HAP-1 (cell line): ENCODE results near the gene CFAP300.
A peak's percentile ranks its signal among the peaks of the same experiment; 100 is the strongest.

Experiments used
- DNase-seq, 2 experiments: peaks; one replicate each; pipeline ENCODE4 v3.0.0-alpha.2; 2016 to 2020; ENCODE audit warnings: low spot score in 2 of 2
- H3K27me3 ChIP-seq: fragments of 250-450 bp; sonication (Bioruptor Pico); 2 replicates; pipeline ENCODE4 v1.5.1; 2020; ENCODE audit warnings: low read depth, mild to moderate bottlenecking, moderate library complexity
- H3K36me3 ChIP-seq: fragments of 250-450 bp; sonication (Bioruptor Pico); replicated peaks from 2 replicates; pipeline ENCODE4 v1.5.1; 2020; ENCODE audit warnings: mild to moderate bottlenecking
- H3K4me1 ChIP-seq: fragments of 250-450 bp; sonication (Bioruptor Pico); 2 replicates; pipeline ENCODE4 v1.5.1; 2020; ENCODE audit warnings: mild to moderate bottlenecking
- H3K4me3 ChIP-seq: fragments of 250-450 bp; sonication (Bioruptor Pico); 2 replicates; pipeline ENCODE4 v1.5.1; 2020; ENCODE audit warnings: mild to moderate bottlenecking, moderate library complexity
- H3K9me3 ChIP-seq: fragments of 250-450 bp; sonication (Bioruptor Pico); 2 replicates; pipeline ENCODE4 v1.5.1; 2020; ENCODE audit warnings: mild to moderate bottlenecking, moderate library complexity
- in situ Hi-C: fragments of 300-500 bp; cut with MboI; formaldehyde crosslinking; loops from 3 replicates; pipeline ENCODE4 v1.14.3; 2020; ENCODE audit warnings: low sequenced_read_pairs, inconsistent platforms, mixed read lengths

The CFAP300 gene

GRCh38 chr11:102047305-102047924 is at the start of gene CFAP300:
CFAP300 (plus strand) TSS chr11:102047437; CDS start chr11:102047471, 34 bp downstream.
- no peaks in the 10 kb centered on the region for H3K9me3 ChIP-seq
- H3K36me3 ChIP-seq: no peaks in the 10 kb centered on the region
- in situ Hi-C loops: no loop called here
- H3K27me3 ChIP-seq: no peaks in the 10 kb centered on the region
- DNase-seq: peak; percentile 27 to 87
- no peaks in the 10 kb centered on the region for H3K4me1 ChIP-seq
- peak within 1 kb of the TSS; percentile 14 for H3K4me3 ChIP-seq

- in situ Hi-C loops: loop anchor here (10.0 to 25.0 kb wide), 2 partner anchors 137 to 564 kb away; no protein-coding TSS in a partner anchor
- DNase-seq: no peak
- Histone ChIP-seq H3K9me3 (no peaks in the 10 kb centered on the region), H3K27me3 (no peaks in the 10 kb centered on the region), H3K4me3 (no peak overlapping the region), H3K36me3 (no peaks in the 10 kb centered on the region), H3K4me1 (peaks cover 10% of the 10 kb centered on the region; the same call in 1 of the 2 replicates)
Observed at GRCh38 chr11:102001657-102002338, 45.4 kb upstream of the CFAP300 start.

- Histone ChIP-seq H3K36me3 (no peaks in the 10 kb centered on the region), H3K4me3 (no peak overlapping the region), H3K4me1 (peaks cover 13% of the 10 kb centered on the region), H3K9me3 (no peaks in the 10 kb centered on the region), H3K27me3 (no peaks in the 10 kb centered on the region)
- in situ Hi-C loops: loop anchor here (10.0 to 25.0 kb wide), 2 partner anchors 139 to 567 kb away; no protein-coding TSS in a partner anchor
- DNase-seq: no peak
Observed at GRCh38 chr11:102004220-102004619, 43.0 kb upstream of the CFAP300 start.

GRCh38 chr11:102005306-102005705 is 41.9 kb upstream of the CFAP300 start:
- in situ Hi-C loops: loop anchor here (10.0 to 25.0 kb wide), 2 partner anchors 141 to 568 kb away; no protein-coding TSS in a partner anchor
- Histone ChIP-seq H3K4me3 (no peak overlapping the region), H3K4me1 (peaks cover 13% of the 10 kb centered on the region), H3K36me3 (no peaks in the 10 kb centered on the region), H3K9me3 (no peaks in the 10 kb centered on the region), H3K27me3 (no peaks in the 10 kb centered on the region)
- peak in 1 of 2 experiments; percentile 36 for DNase-seq

GRCh38 chr11:102006835-102007566 is 40.2 kb upstream of the CFAP300 start:
- in situ Hi-C loops: loop anchor here (10.0 to 25.0 kb wide), 2 partner anchors 142 to 570 kb away; no protein-coding TSS in a partner anchor
- DNase-seq: peak in 1 of 2 experiments; percentile 34

GRCh38 chr11:102007567-102008437 is 39.4 kb upstream of the CFAP300 start:
- H3K4me1 ChIP-seq: peaks cover 17% of the 10 kb centered on the region
- DNase-seq: peak in 1 of 2 experiments; percentile 77
- H3K36me3 ChIP-seq: no peaks in the 10 kb centered on the region
- in situ Hi-C loops: loop anchor here (10.0 to 25.0 kb wide), 2 partner anchors 143 to 571 kb away; no protein-coding TSS in a partner anchor
- no peaks in the 10 kb centered on the region for H3K9me3 ChIP-seq
- no peak overlapping the region for H3K4me3 ChIP-seq
- H3K27me3 ChIP-seq: no peaks in the 10 kb centered on the region

More at GRCh38 chr11:102006835-102007566, 40.2 kb upstream of the CFAP300 start:
- Histone ChIP-seq H3K27me3 (no peaks in the 10 kb centered on the region), H3K9me3 (no peaks in the 10 kb centered on the region), H3K36me3 (no peaks in the 10 kb centered on the region), H3K4me1 (peaks cover 17% of the 10 kb centered on the region), H3K4me3 (no peak overlapping the region)

GRCh38 chr11:102010776-102011494 is 36.3 kb upstream of the CFAP300 start:
- Histone ChIP-seq H3K9me3 (no peaks in the 10 kb centered on the region), H3K4me3 (no peak overlapping the region), H3K27me3 (no peaks in the 10 kb centered on the region), H3K4me1 (peaks cover 7% of the 10 kb centered on the region), H3K36me3 (no peaks in the 10 kb centered on the region)
- in situ Hi-C loops: loop anchor here (25.0 kb wide), 1 partner anchor 574 kb away; no protein-coding TSS in a partner anchor
- peak; percentile 72 to 86 for DNase-seq

GRCh38 chr11:102012946-102013345 is 34.3 kb upstream of the CFAP300 start:
- Histone ChIP-seq H3K9me3 (no peaks in the 10 kb centered on the region), H3K4me3 (no peak overlapping the region), H3K27me3 (no peaks in the 10 kb centered on the region), H3K36me3 (no peaks in the 10 kb centered on the region), H3K4me1 (peaks cover 4% of the 10 kb centered on the region)
- in situ Hi-C loops: loop anchor here (25.0 kb wide), 1 partner anchor 576 kb away; no protein-coding TSS in a partner anchor
- DNase-seq: no peak

GRCh38 chr11:102014756-102015155 is 32.5 kb upstream of the CFAP300 start:
- no peak for DNase-seq
- Histone ChIP-seq H3K9me3 (no peaks in the 10 kb centered on the region), H3K4me3 (no peak overlapping the region), H3K36me3 (no peaks in the 10 kb centered on the region), H3K4me1 (peaks cover 4% of the 10 kb centered on the region), H3K27me3 (no peaks in the 10 kb centered on the region)
- in situ Hi-C loops: loop anchor here (25.0 kb wide), 1 partner anchor 577 kb away; no protein-coding TSS in a partner anchor

- no peaks in the 10 kb centered on the region for H3K27me3 ChIP-seq
- no peaks in the 10 kb centered on the region for H3K4me1 ChIP-seq
- no peak for DNase-seq
- H3K9me3 ChIP-seq: no peaks in the 10 kb centered on the region; the same call in 1 of the 2 replicates
- in situ Hi-C loops: loop anchor here (25.0 kb wide), 1 partner anchor 580 kb away; no protein-coding TSS in a partner anchor
- H3K36me3 ChIP-seq: no peaks in the 10 kb centered on the region
- no peak overlapping the region for H3K4me3 ChIP-seq
Observed at GRCh38 chr11:102017026-102017425, 30.2 kb upstream of the CFAP300 start.

GRCh38 chr11:102026217-102026616 is 21.0 kb upstream of the CFAP300 start:
- peaks cover 6% of the 10 kb centered on the region; the same call in 1 of the 2 replicates for H3K27me3 ChIP-seq

GRCh38 chr11:102026959-102027358 is 20.3 kb upstream of the CFAP300 start:
- Histone ChIP-seq H3K4me3 (no peak overlapping the region), H3K27me3 (peaks cover 6% of the 10 kb centered on the region; the same call in 1 of the 2 replicates), H3K36me3 (no peaks in the 10 kb centered on the region), H3K9me3 (no peaks in the 10 kb centered on the region; the same call in 1 of the 2 replicates), H3K4me1 (0 out of 2 replicates have a peak, but pooled peaks cover 2% of the 10 kb centered on the region)
- no peak for DNase-seq
- in situ Hi-C loops: no loop called here

More at GRCh38 chr11:102026217-102026616, 21.0 kb upstream of the CFAP300 start:
- Histone ChIP-seq H3K9me3 (no peaks in the 10 kb centered on the region; the same call in 1 of the 2 replicates), H3K4me3 (no peak overlapping the region), H3K4me1 (0 out of 2 replicates have a peak, but pooled peaks cover 2% of the 10 kb centered on the region), H3K36me3 (no peaks in the 10 kb centered on the region)
- in situ Hi-C loops: no loop called here
- no peak for DNase-seq
